GM19397 (cell line): ENCODE measurements around the gene GJA9.

Experiments used
- ATAC-seq: cut with Tn5 transposase; IDR thresholded peaks from one replicate; pipeline ENCODE4 v1.9.1; 2021; ENCODE audit warnings: mild to moderate bottlenecking, moderate library complexity; ENCODE audit not compliant: unreplicated experiment

The GJA9 gene

GRCh38 chr1:38832370-38832734 lies 49.0 kb downstream of the GJA9 start:
- no peak for ATAC-seq

DNA sequence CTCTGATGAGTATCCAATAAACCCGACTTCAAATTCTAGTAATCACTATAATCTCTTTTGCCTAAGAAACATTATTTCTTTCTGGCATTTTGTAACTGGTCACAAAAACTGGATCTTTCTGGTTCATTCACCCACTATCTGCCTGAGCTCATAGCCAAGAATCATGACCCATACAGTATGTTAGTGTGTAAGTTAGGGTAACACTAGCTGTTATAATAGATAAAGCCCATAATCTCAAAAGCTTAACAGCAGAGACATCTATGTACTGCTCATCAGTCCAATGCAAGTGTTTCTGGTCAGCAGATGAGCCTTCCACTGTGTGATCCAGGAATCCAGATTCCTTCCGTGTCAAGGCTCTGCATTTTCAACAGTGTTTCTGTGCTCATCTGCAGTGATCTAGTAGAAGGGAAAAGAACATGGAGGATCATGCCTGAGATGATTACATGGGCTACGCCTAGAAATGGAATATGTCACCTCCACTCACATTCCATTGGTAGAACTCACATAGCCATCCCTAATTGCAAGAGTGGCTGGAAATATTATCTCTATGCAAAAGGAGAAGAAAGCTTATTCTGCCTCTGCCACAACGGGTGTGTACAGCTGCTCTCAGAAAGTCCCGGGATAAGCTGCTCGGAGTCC lies 49.5 kb downstream of the GJA9 start:
- no peak for ATAC-seq

GRCh38 chr1:38829368-38829767 lies 52.0 kb downstream of the GJA9 start:
- no peak for ATAC-seq

DNA sequence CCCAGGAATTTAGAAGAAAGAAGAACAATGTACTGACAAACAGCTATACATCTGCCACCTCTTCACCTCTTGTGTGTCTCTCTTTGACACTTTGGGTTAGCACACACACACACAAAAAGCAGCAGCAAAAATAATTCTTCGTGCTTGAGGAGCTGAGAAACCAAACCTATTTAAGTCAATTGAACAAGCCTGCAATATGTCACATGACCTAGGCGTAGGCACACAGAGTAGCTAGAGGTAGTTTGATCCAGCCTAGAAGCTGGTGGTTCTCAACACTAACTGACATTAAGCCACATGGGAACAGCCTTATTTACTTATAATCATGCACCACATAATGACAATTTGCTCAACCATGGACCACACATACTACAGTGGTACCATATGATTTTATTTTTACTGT lies 54.1 kb downstream of the GJA9 start:
- ATAC-seq: no peak

DNA sequence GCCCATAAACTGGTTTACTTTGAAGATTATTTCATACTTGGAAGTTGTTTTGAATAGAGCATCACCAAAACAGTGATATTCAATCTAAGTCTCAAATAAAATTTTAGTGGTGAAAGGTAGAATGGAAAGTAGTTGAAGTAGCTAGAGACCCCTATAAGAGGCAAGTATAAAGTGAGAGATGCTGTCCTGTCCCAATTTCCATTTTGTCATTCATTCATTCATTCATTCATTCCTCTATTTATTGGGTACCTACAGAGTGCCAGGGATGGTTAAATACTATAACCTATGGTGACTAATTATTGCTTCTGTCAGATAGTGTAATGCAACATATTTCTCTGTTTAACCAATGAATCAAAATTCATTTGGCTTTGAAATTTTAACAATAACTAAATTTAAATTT lies 54.5 kb downstream of the GJA9 start:
- ATAC-seq: no peak

DNA sequence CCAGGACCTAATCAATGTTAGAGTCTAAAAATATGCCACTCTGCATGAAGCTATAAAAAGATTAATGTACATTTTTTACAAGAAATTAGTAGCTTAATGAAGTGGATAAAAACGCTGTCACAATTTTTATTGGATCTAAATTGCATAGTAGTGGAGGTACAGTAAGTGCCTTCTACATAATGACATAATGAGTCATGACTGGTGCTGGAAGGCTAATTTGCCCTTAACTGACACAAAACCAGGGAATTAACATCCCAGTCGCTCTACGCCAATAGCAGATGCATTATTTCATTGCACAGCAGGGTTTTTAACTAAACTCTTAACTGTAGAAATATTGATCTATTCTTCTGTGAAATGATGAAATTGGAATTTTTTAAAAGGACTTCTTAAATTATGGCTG lies 55.1 kb downstream of the GJA9 start:
- ATAC-seq: no peak
